ENCODE data around the gene BRWD1.

Gene BRWD1

DNA sequence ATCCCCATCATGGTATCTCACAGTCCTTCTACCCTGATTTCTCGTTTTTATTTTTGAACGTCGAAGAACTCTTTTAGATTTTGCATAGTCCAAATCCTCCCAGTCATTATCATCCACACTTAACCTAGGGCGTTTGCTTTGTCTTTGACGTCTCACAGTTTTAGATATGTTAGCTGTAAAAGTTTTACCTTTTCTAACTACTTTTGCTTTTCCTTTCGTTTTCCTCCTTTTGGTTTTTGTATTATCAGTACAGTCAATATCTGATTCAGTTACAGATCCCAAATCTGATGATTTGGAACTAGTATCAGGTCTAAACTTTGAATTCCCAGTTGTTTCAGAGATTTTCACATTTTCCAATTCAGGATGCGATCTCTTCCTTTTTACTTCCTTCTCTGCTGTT lies 117.1 kb downstream of the BRWD1 start:
- no peak for DNase-seq

DNA sequence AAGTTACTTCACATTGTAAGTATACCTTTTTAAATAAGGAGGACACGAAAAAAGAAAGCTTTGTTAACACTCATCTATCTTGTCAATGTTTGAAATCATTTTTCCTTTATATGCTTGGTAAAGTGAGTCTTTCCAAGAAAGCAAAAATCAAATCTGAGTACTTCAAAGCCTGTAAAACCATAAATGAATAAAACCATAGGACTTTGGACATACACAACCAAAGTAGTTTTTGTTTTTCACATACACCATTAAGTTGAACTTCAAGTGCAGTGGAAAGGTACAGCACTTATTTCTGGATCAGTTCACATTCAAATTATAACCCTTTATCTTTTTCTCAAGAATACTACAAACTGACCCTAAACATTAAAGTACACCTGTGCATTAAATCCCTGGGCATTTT lies 120.1 kb downstream of the BRWD1 start:
- DNase-seq, result no peak

DNA sequence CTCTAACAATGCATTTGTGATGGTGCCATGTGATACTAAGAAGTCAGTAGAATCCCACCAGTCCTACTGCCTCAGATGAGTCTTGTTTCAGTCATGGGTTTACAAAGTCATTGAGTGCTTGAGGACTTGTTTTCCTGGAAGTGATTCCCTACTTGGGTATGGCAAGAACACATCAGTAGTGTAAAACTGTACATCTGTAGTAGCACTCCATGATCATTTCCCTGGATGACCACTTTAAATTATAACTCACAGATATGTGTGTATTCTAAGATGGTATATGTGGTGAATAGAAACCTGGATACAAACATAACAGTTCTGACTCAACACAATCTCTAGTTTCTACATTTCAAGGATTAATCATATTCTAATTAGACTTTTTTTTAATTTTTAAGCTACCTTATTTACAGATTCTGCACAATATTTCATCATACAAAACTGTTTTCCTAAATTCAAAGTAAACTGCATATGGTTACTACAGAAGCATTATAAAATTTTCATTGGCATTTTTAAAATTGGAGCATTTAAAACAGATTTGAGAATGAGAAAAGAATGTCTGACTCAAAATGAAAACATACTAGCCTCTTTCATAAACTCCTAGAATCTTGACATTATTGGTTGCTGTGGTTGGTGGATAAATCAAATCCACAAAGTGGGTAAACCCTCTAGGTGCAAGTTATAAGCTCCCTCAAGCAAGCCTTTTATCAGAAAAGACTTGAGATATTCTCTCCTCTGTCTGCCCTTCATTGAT lies 123.4 kb downstream of the BRWD1 start:
- DNase-seq, result peak; percentile 26

DNA sequence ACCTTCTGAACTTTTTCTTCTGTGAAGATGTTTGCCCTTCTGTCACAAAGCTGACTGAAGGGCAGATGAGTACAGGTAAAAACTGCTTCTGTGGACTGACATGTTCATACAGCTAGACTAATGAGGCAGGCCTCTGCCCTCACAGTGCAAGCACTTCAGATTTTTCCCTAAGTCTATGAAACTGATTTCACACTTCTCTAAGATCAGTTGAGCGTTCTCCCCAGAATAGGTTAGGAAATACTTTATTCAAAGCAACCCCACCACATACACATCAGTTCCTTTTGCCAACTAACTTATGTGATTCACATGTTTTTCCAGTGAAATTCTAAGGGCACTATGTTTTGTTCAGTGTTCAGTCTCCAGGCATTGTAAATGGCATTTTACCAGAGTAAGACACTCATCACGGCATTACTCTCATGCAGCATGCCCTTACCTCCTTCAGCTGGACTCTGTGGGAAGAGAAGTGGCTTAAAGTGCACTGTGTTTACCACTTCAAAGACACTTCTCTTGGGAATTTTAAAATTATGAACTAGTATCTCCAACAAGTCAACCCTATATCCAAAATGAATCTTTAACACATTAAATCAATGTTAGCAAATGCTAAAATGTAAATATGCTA lies 124.8 kb downstream of the BRWD1 start:
- DNase-seq, result no peak

DNA sequence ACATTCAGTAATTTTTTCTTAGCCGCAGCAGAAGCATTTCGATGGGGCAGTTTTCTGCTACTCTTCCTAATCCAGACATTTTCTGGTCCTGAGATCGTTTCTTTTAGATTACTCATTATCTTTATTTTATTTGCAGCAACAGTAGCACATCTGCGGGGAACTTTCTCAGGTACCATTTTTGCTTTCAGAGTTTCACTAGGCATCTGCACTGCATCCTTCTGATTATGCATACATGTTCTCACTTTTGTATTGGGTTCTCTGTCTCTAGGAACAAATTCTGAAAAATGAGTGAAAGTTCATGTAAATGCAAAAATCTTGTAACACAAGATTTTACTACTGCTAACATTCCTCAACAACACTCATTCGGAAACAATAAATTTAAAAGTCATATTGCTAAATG lies 126.3 kb downstream of the BRWD1 start:
- DNase-seq, result no peak

DNA sequence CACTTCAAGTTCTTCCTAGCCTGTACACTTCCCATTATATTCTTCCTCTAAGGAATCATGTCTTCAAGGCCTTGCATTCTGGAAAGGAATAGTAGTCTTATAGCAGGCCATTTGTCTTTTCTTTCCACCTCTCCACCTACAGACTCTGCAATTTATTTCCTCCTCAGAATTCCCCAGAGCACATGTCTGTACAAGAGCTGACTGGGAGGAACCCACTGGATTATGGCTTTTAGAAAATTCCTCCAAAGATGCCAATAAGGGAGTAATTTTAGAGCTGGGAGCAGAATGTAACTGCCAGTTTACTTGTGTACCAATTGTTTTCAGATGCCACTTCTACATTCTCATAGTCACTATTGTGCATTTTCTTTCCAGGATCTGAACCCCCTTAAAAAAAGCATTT lies 126.8 kb downstream of the BRWD1 start:
- DNase-seq, result no peak

DNA sequence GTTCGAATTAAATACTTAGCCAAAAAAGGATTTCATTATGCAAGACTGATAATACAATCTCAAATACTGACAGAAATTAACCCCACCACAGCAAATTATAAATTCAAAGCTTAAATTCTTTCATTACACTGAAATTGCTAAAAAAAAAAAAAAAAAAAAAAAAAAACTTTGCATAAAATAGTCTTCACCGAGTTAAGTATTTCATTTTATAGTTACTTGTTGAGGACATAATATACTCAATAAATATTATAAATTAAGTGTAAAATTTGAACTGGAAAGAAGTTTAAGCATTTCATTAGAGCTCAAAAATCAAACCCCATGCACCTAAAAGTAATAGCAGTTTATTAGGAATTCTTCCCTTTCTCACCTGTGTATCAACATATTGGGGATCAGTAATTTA lies 128.3 kb downstream of the BRWD1 start:
- DNase-seq, result no peak

DNA sequence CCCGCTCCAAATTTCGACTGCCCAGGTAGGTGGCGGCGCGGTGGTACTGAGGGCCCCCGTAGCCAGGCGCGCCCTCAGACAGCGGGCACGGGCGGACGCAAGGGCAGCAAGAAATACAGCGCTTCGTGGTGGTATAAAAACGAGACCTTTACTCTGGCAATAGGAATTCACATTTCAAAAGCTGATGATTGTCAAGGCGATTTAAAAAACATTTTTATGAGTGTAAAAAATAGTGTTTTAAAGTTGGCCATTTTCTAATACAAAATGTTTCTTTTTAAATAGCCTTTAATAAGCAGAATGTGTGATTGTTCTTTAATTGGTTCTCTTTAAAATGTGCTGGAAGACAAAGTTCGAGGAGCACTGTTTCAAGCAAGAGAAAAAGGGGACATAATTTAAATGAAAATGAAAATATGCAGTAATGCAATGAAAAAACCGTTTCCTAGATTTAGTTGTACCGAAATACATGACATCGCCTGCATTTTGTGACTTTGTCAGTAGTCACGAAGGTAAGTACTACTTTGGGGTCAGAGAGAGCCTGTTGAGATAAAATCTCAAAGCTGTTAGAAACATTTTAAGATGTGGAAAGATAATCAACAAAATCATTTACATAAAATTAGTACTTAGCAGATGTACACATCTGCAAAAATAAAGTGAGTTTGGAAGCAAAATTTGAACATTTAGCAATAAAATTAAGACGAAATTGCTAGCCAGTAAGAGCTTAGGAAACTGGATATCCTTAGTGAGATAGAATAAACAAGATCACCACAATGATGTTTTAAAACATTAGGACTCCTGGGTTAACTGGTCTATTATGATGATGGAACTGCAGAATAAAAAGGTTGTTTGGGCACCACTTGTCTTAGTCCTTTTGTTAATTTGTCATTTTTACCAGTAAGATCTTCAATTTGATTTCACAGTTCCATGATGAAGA lies 129.1 kb downstream of the BRWD1 start:
- DNase-seq, result no peak

DNA sequence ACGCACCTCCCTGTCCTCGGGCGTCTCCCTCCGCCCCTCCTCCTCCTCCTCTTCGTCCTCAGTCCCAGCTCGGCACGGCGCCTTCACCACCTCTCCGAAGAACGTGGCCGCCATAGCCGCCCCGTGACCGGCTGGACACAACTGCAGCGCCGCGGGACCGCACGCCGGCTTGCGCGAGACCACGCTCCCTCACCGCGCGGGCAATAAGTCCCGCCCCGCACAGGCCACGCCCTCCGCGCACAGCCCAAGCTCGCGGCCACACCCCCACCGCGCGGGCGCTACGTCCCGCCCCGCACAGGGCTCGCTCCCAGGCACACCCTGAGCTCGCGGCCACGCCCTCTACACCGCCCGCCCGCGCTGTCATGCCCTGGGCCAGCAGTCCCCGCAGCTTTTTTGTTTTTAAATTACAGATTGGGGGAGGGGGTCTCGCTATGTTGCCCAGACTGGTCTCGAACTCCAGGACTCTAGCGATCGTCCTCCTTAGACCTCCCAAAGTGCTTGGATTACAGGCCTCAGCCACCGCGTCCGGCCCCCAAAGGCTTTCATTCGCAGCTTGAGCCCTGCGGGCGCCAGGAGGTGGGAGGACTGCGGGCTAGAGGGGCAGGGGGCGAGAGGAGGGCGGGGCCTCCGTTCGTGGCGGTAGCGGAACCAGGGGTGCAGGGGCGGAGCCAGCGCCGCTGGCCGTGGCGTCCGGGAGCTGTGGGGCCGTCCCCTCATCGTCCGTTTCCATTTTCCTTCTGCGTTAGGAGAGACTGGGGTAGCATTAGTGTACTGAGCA lies 130.0 kb downstream of the BRWD1 start, which contains the start of gene PSMG1:
PSMG1 (minus strand) TSS at position 180 of the 778 bp plus-strand sequence; CDS start at position 114, 66 bp downstream.
- DNase-seq, result peak; percentile 81

DNA sequence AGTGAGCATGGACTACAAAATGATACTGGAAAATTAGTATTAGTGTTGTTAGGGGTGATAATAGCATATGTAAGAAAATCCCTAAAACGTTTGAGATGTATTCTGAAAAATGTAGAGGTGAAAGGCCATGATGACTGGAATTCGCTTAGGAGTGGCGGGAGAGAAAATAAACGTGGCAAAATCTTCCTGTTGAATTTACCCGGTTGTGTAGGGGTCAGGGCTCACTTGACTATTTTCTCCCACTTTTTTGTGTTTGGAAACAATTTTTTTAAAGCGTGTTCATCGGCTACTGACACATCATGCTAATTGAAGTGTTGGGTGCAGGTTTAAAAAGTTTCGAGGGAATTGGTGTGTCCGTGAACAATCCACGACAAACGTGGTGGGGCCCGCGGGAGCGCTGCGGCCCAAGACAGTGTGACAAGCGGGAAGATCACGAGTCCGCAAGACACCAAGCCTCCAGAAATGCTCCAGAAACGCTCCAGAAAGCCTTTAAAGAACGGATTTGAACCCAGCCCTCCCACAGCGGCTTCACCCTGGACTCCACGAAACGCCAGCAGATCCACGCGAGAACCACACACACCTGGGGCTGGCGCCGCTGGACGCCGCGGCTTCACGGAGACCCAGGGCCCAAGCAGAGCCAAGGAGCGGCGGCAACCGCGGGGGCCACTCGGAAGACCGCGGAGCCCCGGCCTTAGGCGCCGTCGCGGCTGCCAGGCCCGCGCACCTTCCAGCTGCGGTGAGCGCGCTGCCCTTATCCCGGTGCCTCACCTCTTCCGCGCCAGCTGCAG lies 130.8 kb downstream of the BRWD1 start:
- no peak for DNase-seq

DNA sequence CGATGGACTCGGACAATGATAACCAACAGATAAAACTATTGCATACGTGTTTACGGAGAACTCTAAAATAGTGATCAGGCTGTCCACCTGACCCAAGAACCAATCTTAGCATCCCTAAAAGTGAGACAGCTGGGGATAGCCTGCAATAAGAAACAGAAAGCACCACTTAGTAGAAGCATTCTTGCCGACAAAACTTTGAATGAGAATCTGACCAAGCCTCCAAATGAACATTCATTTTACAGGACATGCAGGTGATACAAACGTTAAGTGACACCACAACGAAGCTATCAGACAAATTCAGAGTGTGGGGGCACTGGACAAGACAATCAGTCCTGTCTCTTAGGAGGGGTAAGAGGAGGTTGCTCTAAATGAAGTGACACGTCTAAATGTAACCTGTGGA lies 131.4 kb downstream of the BRWD1 start:
- DNase-seq, result no peak

DNA sequence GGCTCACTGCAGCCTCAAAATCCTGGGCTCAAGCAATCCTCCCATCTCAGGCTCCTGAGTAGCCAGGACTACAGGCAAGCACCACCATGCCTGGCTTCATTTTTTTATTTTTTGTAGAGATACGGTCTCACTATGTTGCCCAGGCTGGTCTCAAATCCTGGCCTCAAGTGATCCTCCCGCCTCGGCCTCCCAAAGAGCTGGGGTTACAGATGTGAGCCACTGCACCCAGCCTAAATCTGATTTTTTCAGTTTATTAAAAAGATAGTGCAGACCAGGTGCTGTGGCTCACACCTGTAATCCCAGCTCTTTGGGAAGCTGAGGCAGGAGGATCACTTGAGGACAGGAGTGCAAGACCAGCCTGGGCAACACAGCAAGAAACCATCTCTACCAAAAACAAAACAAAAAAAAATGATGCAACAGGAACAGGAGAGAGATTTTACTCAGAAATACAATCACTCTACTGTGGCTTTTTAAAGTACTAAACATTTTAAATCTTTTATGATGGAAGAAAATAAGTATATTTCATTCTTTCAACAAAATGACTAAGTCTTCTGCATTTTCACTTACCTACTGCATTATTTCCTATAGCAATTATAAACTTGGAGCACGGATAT lies 132.1 kb downstream of the BRWD1 start:
- DNase-seq, result no peak

DNA sequence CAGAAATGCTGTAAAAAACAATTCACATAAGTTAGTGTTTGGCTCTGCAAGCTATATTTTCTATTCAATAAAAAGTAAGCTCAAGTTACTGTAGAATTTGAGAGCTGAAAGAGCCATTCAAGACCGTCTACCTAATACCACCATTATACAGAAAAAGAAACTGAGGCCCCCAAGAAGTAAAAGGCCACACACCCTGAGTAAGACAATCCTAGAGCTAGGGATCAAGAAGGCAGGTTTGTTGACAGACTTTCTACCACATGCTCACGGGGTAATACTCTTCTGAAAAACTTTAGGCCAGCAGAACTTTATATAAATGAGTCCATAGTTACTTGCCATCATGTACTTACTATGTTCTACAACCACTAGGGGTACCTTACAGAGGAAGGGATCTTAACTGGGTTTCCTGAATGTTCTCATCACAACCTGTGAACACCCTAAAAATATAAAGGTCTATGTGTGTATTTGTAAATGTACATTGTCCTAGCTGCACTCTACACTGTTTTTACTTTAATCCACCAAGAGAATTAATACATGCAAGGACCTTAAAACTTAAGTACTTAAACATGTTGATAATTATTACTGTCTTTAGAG lies 132.9 kb downstream of the BRWD1 start:
- no peak for DNase-seq

DNA sequence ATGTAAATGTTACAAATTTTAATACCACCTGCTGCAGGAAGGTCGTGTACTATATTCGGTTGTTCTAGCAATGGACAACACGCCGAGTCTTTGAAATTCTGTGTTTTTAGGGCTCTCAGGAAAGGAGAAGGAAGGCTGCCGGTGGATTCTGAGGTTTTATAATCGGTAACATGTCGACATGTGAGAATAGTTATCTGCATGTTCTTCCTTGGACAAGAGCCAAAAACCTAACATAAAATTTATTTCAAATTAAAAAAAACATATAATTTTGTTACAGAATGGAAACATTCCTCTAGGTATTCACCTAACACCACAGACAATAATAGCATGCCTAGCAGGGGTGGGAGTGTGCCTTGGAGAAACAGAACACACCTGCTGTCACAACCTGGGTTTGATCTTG lies 135.0 kb downstream of the BRWD1 start:
- no peak for DNase-seq

DNA sequence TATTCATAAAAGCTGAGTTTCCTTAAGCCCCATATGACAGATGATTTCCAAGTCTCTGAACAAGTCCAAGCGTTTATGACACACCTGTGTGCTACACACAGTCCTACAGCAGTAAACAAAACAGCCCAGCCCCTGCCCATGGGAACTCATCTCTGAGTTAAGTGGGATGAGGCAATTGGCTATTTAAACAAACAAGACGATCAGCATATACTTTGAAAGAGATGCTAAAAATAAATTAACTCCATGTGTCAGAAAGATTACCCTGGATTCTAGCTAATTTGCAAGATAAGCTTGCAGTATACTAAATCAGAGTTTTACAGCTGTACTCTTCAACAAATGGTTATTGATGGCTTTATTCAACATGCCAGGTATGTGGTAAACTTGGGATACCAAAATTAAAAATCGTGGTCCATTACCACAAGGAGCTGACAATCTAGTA lies 137.1 kb downstream of the BRWD1 start:
- no peak for DNase-seq

DNA sequence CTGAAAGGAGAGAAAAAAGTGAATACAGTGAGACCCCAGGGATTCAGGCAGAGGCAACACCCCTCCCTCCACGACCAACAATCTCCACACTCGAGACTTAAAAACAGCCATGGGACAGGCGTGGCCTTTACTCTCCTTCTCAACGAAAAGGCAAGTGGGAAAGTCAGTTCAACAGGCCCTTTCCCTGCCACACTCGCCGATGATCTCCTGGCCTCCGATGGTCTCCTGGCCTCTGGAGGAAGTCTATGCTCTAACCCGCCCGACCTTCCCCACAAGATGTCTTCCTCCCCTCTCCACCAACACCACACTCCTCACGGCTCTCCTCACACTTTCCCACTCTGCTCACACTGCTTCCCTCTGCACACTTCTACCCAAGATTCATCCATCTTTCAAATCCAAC lies 137.8 kb downstream of the BRWD1 start:
- no peak for DNase-seq

DNA sequence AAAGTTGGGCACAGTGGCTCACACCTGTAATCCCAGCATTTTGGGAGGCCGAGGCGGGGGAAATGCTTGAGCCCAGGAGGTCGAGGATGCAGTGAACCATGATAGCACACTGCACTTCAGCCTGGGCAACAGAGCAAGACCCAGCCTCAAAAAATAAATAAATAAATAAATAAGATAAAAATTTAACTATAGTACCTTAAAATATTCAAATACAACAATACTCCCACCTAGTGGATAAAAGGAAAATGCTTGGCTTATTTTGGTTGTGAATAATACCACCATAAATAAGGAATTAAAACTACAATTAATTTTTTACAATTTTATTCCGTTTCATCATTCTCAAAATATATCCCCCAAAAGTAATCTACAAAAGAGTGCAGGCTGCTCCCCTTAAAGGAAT lies 138.3 kb downstream of the BRWD1 start:
- no peak for DNase-seq

DNA sequence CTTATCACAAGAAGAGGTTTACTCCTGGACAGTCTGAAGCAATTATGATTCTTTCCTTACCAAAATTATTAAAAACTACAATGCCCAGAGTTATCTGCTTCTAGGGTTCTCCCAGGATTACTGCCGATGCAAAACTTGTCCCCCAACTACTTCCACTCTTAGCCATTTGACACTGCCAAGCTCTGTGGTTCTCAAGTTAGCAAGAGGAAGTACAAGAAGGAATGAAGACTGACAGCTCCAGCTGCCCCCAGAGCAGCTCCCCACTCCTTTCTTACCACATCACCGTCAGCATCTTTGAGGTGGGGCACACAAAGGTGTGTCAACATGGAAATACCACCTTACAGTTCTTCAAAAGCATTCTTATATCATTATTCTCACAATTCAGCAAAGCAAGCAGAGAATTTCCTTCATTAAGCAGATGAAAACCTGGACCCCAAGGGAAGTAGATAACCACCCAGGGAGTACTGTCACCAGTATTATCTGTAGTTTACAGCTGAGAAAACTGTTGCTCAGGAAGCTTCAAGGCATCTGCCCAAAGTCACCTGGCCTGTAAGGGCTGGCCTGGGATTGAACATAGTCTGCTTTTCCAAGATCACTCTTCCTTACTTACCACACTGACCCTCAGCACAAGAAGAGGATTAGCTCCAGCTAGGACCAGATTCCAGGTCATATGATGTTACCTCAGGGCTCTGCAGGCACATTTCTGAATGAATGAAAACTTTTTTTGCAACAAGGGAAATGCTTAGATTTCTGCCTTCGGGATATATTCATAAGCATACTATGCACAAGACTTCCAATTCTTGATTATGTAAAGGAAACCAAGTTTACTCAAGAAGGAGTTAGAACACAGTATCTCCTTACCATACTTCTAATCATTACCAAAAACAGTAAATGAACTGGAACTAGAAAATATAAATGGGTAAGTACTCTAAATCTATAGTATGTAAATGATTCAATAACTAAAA lies 139.4 kb downstream of the BRWD1 start:
- DNase-seq, result no peak

DNA sequence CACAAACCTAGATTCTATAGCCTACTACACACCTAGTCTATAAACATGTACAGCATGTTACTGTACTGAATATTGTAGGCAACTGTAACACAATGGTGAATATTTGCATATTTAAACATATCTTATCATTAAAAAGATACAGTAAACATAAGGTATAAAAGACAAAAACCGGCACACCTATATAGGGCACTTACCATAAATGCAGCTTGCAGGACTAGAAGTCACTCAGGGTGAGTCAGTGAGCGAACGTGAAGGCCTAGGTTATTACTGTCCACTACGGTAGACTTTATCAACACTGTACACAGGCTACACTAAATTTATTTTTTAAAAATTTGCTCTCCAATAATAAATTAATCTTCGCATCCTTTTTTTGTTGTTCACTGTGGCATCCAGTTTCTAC lies 143.5 kb downstream of the BRWD1 start:
- no peak for DNase-seq

DNA sequence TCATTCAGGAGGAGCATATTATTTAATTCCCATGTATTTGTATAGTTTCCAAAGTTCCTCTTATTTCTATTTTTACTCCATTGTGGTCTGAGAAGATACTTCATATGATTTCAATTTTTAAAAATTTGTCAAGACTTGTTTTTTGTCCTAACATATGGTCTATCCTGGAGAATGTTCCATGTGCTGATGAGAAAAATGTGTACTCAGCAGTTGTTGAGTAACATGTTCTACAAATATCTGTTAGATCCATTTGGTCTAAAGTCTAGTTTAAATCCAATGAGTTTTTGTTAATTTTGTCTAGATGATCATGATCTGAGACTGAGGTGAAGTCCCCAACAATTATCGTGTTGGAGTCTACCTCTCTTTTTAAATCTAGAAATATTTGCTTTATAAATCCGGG lies 144.6 kb downstream of the BRWD1 start:
- no peak for DNase-seq
